Thyroid gland (tissue), 4 donors: ENCODE data around the gene PLK4.

Experiments used
- CTCF ChIP-seq, 6 experiments: fragments of 200-600 bp in 3 of 6; fragments of 450-650 bp in 3 of 6; sonication (generic) in 3 of 6; IDR thresholded peaks; one replicate each; pipeline ENCODE4 v1.5.1; 2016 to 2019; ENCODE audit warnings: antibody characterized with exemption in 6 of 6, mild to moderate bottlenecking in 2 of 6, inconsistent platforms in 1 of 6, moderate library complexity in 1 of 6
- POLR2A ChIP-seq, 2 donors: fragments of 450-650 bp; IDR thresholded peaks; one replicate each; pipeline ENCODE4 v1.6.1; 2017; ENCODE audit warnings: antibody characterized with exemption in 2 of 2, mild to moderate bottlenecking in 2 of 2, moderate library complexity in 1 of 2

- TF ChIP-seq CTCF (IDR thresholded peaks at IDR 0.05) (no peak), POLR2A (IDR thresholded peaks at IDR 0.05) (no peak)
Observed at GRCh38 chr4:127870688-127871087, 10.0 kb upstream of the PLK4 start.
